HG03432 (cell line): ENCODE data around the gene CHCHD10.

Experiments used
- ATAC-seq: cut with Tn5 transposase; IDR thresholded peaks from one replicate; pipeline ENCODE4 v1.9.1; 2021; ENCODE audit warnings: mild to moderate bottlenecking, moderate library complexity; ENCODE audit not compliant: unreplicated experiment

Gene CHCHD10

GRCh38 chr22:23767673-23768548 lies at the start of gene CHCHD10:
CHCHD10 (minus strand) TSS chr22:23767972; CDS start chr22:23767874, 98 bp downstream.
- ATAC-seq: peak; percentile 62

- ATAC-seq: no peak
Measured at GRCh38 chr22:23817146-23817545, 49.4 kb upstream of the CHCHD10 start.

- no peak for ATAC-seq
Measured at GRCh38 chr22:23816156-23816976, 48.6 kb upstream of the CHCHD10 start.

GRCh38 chr22:23815541-23816155 lies 47.9 kb upstream of the CHCHD10 start:
- ATAC-seq: no peak

GRCh38 chr22:23812378-23812777 lies 44.6 kb upstream of the CHCHD10 start:
- ATAC-seq: no peak

GRCh38 chr22:23806837-23807236 lies 39.1 kb upstream of the CHCHD10 start:
- no peak for ATAC-seq

- ATAC-seq: no peak
Measured at GRCh38 chr22:23804781-23805291, 37.1 kb upstream of the CHCHD10 start.

- no peak for ATAC-seq
Measured at GRCh38 chr22:23803001-23803819, 35.4 kb upstream of the CHCHD10 start.

- ATAC-seq: no peak
Measured at GRCh38 chr22:23801886-23802377, 34.2 kb upstream of the CHCHD10 start.

GRCh38 chr22:23801238-23801821 lies 33.6 kb upstream of the CHCHD10 start:
- ATAC-seq: peak; percentile 5

GRCh38 chr22:23800297-23801237 lies 32.8 kb upstream of the CHCHD10 start:
- ATAC-seq: peak; percentile 58

- ATAC-seq: no peak
Measured at GRCh38 chr22:23796461-23796860, 28.7 kb upstream of the CHCHD10 start.

- no peak for ATAC-seq
Measured at GRCh38 chr22:23793326-23793725, 25.6 kb upstream of the CHCHD10 start.

GRCh38 chr22:23791738-23792645 lies 24.2 kb upstream of the CHCHD10 start:
- ATAC-seq: no peak

- ATAC-seq: no peak
Measured at GRCh38 chr22:23790819-23791737, 23.3 kb upstream of the CHCHD10 start.

GRCh38 chr22:23789638-23790037 lies 21.9 kb upstream of the CHCHD10 start:
- ATAC-seq: no peak

- no peak for ATAC-seq
Measured at GRCh38 chr22:23789121-23789520, 21.3 kb upstream of the CHCHD10 start.
